Esophagus muscularis mucosa (tissue), 3 donors: ENCODE measurements around the gene VTI1A.

Source experiments
- POLR2A ChIP-seq: fragments of 450-650 bp; IDR thresholded peaks from one replicate; pipeline ENCODE4 v1.6.1; 2017; ENCODE audit warnings: antibody characterized with exemption, moderate library complexity, mild to moderate bottlenecking, low read depth
- TF ChIP-seq, protein P1 (sequence below), 3 experiments: fragments of 200-600 bp in 2 of 3; fragments of 450-650 bp in 1 of 3; sonication (generic) in 2 of 3; IDR thresholded peaks; one replicate each; pipeline ENCODE4 v1.5.1; 2017 to 2019; ENCODE audit warnings: antibody characterized with exemption in 3 of 3, mild to moderate bottlenecking in 2 of 3, moderate library complexity in 1 of 3

GRCh38 chr10:112769611-112770370 is 322.8 kb downstream of the VTI1A start:
- TF ChIP-seq, protein P1, sequence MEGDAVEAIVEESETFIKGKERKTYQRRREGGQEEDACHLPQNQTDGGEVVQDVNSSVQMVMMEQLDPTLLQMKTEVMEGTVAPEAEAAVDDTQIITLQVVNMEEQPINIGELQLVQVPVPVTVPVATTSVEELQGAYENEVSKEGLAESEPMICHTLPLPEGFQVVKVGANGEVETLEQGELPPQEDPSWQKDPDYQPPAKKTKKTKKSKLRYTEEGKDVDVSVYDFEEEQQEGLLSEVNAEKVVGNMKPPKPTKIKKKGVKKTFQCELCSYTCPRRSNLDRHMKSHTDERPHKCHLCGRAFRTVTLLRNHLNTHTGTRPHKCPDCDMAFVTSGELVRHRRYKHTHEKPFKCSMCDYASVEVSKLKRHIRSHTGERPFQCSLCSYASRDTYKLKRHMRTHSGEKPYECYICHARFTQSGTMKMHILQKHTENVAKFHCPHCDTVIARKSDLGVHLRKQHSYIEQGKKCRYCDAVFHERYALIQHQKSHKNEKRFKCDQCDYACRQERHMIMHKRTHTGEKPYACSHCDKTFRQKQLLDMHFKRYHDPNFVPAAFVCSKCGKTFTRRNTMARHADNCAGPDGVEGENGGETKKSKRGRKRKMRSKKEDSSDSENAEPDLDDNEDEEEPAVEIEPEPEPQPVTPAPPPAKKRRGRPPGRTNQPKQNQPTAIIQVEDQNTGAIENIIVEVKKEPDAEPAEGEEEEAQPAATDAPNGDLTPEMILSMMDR (IDR thresholded peaks at IDR 0.05), result no peak
- TF ChIP-seq POLR2A, result no peak
